ENCODE measurements around the gene TNIP3.

GRCh38 chr4:121139533-121140222, 24.4 kb downstream of the TNIP3 start:
- TF ChIP-seq CTCF (IDR thresholded peaks at IDR 0.05): no peak
- TF ChIP-seq ZFX (IDR thresholded peaks at IDR 0.05; ENCODE audit: borderline replicate concordance): no peak

Measured in 22Rv1 (cell line).